Upper lobe of right lung (tissue), 1 donor: ENCODE results near the gene RPL21. TPM values are rescaled to one million over a fixed set of nuclear protein-coding genes. Genes with fewer than 3 reads are reported as not detected.
A peak's percentile ranks its signal among the peaks of the same experiment; 100 is the strongest.
"Not testable (repeated sequence)": the region's sequence is repeated elsewhere in the genome, so short reads cannot be mapped to it uniquely, and the experiment has no call there.

Experiments
- ATAC-seq: fragments of 200-7000 bp; cut with Tn5 transposase; one replicate; pipeline ENCODE4 v1.9.1; 2020; ENCODE audit warnings: mild to moderate bottlenecking, moderate library complexity
- DNase-seq: peaks from one replicate; pipeline ENCODE4 v3.0.0-alpha.2; 2020
- H3K27ac ChIP-seq: fragments of 200-600 bp; one replicate; pipeline ENCODE4 v1.8.0; 2022
- H3K27me3 ChIP-seq: fragments of 200-600 bp; one replicate; pipeline ENCODE4 v1.8.0; 2022; ENCODE audit warnings: mild to moderate bottlenecking
- H3K36me3 ChIP-seq: fragments of 200-600 bp; one replicate; pipeline ENCODE4 v1.8.0; 2022
- H3K4me1 ChIP-seq: fragments of 200-600 bp; one replicate; pipeline ENCODE4 v1.8.0; 2022
- H3K4me3 ChIP-seq: fragments of 200-600 bp; one replicate; pipeline ENCODE4 v1.8.0; 2022; ENCODE audit warnings: mild to moderate bottlenecking
- H3K9me3 ChIP-seq: fragments of 200-600 bp; one replicate; pipeline ENCODE4 v1.8.0; 2022
- intact Hi-C: fragments of 100-400 bp; cut with DNase I; formaldehyde crosslinking; loops from one replicate; pipeline ENCODE4 v1.11.0; 2022
- total RNA-seq: library from RNA; stranded (reverse); fragmentation: NEBNext Ultra II Directional; extraction: Animal tissue kit (Norgen Biotek cat#: 25700); gene quantifications from one replicate; pipeline ENCODE4 v1.2.1, GENCODE V29; 2021
- TF ChIP-seq, protein P1 (sequence below): fragments of 200-600 bp; IDR thresholded peaks from one replicate; pipeline ENCODE4 v1.8.0; 2022; ENCODE audit warnings: antibody characterized with exemption
- donor health status: DM: no; HTN: yes; CAD: no; lungs with severe emphysema.

RPL21 gene
- total RNA-seq, 1 donor from 2014 or later = 806 TPM

DNA sequence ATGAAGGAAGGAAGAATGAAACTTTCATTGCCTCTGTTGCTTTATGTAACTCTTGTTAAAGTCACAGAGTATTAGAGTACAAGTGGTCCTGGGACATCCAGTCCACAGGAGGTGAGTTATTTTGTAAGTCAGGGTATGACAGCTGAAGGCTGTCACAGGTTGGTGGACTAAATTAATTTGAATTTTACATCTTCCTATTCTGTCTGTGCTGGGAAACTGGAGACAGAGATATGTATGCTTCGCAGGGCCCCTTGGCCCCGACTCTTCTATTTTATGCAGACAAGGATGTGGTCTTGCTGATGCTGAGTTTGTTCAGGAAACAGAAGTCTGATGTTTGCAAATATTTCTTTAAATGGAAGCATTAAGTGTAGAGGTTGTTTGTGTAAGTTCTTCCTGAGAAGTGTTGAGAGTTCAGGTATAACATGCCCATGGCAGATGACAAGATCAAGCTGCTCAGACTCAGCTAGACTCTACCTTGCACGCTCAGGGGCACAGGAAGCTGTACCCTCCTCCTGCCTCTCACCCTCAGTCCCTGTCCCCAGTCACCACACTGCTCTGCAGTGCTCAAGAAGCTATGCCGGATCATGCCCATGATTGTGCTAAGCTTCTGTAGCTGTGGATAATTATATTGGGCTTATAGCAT is 42.6 kb downstream of the RPL21 start:
- DNase-seq (no peak), ATAC-seq (no peak)
- no peaks in the 10 kb centered on the region for H3K27me3 ChIP-seq
- H3K9me3 ChIP-seq = no peaks in the 10 kb centered on the region
- H3K36me3 ChIP-seq = no peaks in the 10 kb centered on the region
- H3K4me1 ChIP-seq = no peaks in the 10 kb centered on the region
- TF ChIP-seq, protein P1, sequence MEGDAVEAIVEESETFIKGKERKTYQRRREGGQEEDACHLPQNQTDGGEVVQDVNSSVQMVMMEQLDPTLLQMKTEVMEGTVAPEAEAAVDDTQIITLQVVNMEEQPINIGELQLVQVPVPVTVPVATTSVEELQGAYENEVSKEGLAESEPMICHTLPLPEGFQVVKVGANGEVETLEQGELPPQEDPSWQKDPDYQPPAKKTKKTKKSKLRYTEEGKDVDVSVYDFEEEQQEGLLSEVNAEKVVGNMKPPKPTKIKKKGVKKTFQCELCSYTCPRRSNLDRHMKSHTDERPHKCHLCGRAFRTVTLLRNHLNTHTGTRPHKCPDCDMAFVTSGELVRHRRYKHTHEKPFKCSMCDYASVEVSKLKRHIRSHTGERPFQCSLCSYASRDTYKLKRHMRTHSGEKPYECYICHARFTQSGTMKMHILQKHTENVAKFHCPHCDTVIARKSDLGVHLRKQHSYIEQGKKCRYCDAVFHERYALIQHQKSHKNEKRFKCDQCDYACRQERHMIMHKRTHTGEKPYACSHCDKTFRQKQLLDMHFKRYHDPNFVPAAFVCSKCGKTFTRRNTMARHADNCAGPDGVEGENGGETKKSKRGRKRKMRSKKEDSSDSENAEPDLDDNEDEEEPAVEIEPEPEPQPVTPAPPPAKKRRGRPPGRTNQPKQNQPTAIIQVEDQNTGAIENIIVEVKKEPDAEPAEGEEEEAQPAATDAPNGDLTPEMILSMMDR = no peak
- intact Hi-C loops = no loop called here
- H3K4me3 ChIP-seq = no peak overlapping the region
- H3K27ac ChIP-seq = no peak overlapping the region

DNA sequence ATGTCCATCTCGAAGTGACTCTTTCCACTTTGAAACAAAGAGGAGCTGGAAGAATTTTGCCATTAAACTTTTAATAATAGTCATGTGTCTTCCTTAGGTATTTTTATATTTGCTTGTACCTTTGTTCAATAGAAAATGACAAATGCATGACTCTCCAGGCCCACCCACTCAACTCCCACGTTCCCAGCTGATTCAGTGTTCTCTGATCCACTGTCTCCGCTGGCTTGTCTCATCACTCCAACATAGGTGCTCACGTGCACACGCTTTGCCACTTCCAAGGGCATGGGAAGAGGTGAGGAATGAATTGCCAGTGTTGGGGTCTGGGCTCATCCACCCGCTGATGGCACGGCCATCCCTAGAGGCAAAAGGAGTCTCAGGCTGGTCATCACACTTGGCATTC is 43.7 kb downstream of the RPL21 start:
- TF ChIP-seq, protein P1 = no peak
- Histone ChIP-seq H3K27me3 (no peaks in the 10 kb centered on the region), H3K4me3 (no peak overlapping the region)

DNA sequence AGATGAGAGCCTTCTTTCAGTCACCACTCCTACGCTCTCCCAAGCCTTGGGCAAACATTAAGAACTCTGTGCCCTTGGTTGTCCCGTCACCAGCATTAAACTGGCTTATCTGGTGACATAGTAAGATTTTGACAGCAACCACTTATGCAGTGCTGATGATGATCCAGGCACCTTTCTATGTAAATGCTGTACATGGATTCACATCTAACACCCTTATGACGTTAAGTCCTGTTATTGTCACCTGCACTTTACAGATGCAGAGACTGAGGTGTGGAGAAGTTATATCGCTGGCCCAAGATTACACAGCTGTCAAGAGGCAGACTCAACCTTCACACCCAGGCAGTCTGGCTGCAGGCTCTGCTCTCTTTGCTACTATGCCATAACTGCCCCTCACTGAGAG is 44.3 kb downstream of the RPL21 start:
- DNase-seq = no peak
- Histone ChIP-seq H3K4me1 (no peaks in the 10 kb centered on the region), H3K27ac (no peak overlapping the region), H3K36me3 (no peaks in the 10 kb centered on the region), H3K9me3 (no peaks in the 10 kb centered on the region), H3K4me3 (no peak overlapping the region), H3K27me3 (peaks cover under 1% of the 10 kb centered on the region)
- no peak for ATAC-seq
- TF ChIP-seq, protein P1 = no peak
- intact Hi-C loops = no loop called here

More for the DNA sequence above, 43.7 kb downstream of the RPL21 start:
- intact Hi-C loops = no loop called here
- H3K4me1 ChIP-seq = no peaks in the 10 kb centered on the region
- H3K36me3 ChIP-seq = no peaks in the 10 kb centered on the region
- DNase-seq (no peak), ATAC-seq (no peak)
- H3K27ac ChIP-seq = no peak overlapping the region
- H3K9me3 ChIP-seq = no peaks in the 10 kb centered on the region

DNA sequence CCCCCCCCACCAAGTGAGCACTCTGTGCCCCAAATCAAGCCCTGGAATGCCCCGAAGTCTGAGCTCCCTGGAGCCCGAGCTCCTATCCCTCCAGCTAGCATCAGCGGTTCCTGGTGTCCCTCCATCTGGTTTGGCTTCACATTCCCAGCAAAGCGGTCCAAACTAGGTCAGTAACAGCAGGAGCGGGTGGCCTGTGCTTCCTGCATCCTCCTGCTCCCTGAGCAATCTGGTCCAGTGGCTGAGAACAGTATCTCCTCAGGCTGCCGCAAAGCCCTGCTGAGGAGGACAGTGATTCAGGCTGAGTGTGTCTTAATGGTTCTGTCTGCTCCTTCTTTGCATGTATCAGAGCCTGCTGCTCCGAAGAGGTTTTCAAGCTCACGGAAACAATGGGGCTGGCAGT is 45.1 kb downstream of the RPL21 start:
- ATAC-seq = no peak
- TF ChIP-seq, protein P1 = no peak
- no peaks in the 10 kb centered on the region for H3K36me3 ChIP-seq
- no peaks in the 10 kb centered on the region for H3K4me1 ChIP-seq
- H3K27me3 ChIP-seq = peaks cover 5% of the 10 kb centered on the region
- intact Hi-C loops = no loop called here
- H3K4me3 ChIP-seq = no peak overlapping the region
- no peak for DNase-seq
- no peak overlapping the region for H3K27ac ChIP-seq
- H3K9me3 ChIP-seq = no peaks in the 10 kb centered on the region

DNA sequence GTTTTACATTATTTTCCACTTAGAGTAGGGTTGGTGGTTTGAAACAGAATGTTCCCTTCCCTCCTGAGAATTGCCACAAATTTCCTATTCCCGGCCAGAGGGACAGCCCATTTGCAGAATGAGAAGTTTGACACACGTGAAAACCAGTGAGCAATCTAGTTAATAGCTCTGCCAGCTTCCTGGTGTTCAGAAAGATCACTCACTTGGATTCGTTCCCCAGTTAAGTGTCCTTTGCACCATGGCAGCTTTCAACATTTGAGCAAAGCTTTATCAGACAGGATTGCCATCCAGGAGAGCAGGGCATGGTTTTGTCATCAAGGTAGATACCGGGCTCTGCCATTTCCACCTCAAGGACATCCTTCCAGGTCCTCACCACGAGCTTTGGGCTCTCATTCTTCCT is 47.5 kb downstream of the RPL21 start:
- DNase-seq (no peak), ATAC-seq (peak; percentile 51)
- Histone ChIP-seq H3K27me3 (peaks cover 5% of the 10 kb centered on the region), H3K4me1 (no peaks in the 10 kb centered on the region), H3K4me3 (no peak overlapping the region), H3K9me3 (no peaks in the 10 kb centered on the region), H3K36me3 (no peaks in the 10 kb centered on the region), H3K27ac (no peak overlapping the region)
- intact Hi-C loops = no loop called here
- TF ChIP-seq, protein P1 = no peak

DNA sequence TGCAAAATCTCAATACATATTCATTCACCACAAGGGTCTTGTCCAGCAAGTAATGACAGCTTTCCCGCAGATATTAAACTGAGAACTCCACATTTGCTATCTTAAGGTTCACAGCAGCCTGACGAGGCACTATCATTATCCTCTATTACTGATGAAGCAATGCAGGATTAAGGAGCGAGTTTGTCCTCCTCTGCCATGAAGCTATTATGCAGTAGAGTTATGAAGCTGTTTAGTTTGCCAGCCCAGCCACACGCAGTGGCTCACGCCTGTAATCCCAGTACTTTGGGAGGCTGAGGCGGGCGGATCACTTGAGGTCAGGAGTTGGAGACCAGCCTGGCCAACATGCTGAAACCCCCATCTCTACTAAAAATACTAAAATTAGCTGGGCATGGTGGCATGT is 49.0 kb downstream of the RPL21 start:
- DNase-seq, H3K36me3 ChIP-seq, H3K4me3 ChIP-seq, ATAC-seq, H3K27ac ChIP-seq, H3K27me3 ChIP-seq, intact Hi-C loops, H3K9me3 ChIP-seq, H3K4me1 ChIP-seq: not testable (repeated sequence)
